ENCODE results near the gene OR2A14. TPM values are rescaled to one million over a fixed set of nuclear protein-coding genes. Genes with fewer than 3 reads are reported as not detected.

OR2A14 gene
- total and polyA plus RNA-seq, 2 experiments from 2014 or later = not detected

DNA sequence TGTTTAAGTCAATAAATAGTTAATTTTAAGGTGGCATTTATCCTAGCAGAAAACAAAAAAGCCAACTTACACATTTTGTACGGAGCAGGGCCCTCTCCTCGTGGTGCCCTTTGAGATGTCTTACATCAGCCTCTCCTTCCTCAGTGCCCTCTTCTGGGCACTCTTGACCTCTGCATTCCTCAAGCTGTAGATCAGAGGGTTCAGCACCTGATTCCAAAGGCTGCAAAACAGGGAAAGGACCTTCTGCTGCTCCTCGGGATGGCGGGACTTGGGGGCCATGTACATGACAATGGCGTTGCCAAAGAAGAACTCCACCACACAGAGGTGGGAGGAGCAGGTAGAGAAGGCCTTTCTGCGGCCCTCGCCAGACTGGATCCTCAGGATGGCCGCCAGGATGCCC is 4.6 kb upstream of the OR2A14 start:
- ATAC-seq (no peak), DNase-seq (ENCODE audit: low spot score) (peak; percentile 11)
- Histone ChIP-seq H3K4me3 (no peak overlapping the region), H3K27me3 (ENCODE audit: insufficient read depth) (no peaks in the 10 kb centered on the region), H3K36me3 (ENCODE audit: insufficient read depth) (no peaks in the 10 kb centered on the region), H2AFZ (no peak overlapping the region), H3K27ac (ENCODE audit: low read depth) (no peak overlapping the region), H3K4me2 (no peak overlapping the region), H3F3A (replicated peaks; ENCODE audit: low read depth) (no peaks in the 10 kb centered on the region), H3K79me2 (replicated peaks; ENCODE audit: insufficient read depth) (no peaks in the 10 kb centered on the region), H3K9me2 (ENCODE audit: insufficient read depth) (peaks cover 8% of the 10 kb centered on the region; the same call in 1 of the 2 replicates), H3K4me1 (ENCODE audit: insufficient read depth) (no peaks in the 10 kb centered on the region), H4K20me1 (replicated peaks; ENCODE audit: insufficient read depth) (no peaks in the 10 kb centered on the region)
- Mint-ChIP-seq H3K4me1 (no peaks in the 10 kb centered on the region), H3K9me3 (peaks cover 5% of the 10 kb centered on the region; the same call in 1 of the 3 replicates), H3K27me3 (ENCODE audit: insufficient read depth, low read depth, poor library complexity) (no peaks in the 10 kb centered on the region), H3K27ac (no peak overlapping the region), H3K4me3 (no peak overlapping the region), H3K36me3 (ENCODE audit: low read depth) (no peaks in the 10 kb centered on the region; the same call in 2 of the 3 replicates)
- TF ChIP-seq ZNF331 (CRISPR knock-in tag; IDR thresholded peaks at IDR 0.05; ENCODE audit: low read depth) (no peak), CTCF (conservative IDR thresholded peaks at IDR 0.05; ENCODE audit: low read depth in 2 of 2) (peak in 1 of 2 experiments; percentile 26; a peak in 1 of 4 replicates), JUNB (IDR thresholded peaks at IDR 0.05; ENCODE audit: unreplicated experiment) (no peak), NANOG (IDR thresholded peaks at IDR 0.05; ENCODE audit: borderline replicate concordance) (no peak), EZH2phosphoT487 (IDR thresholded peaks at IDR 0.05; ENCODE audit: unreplicated experiment) (no peak), EZH2 (IDR thresholded peaks at IDR 0.05; ENCODE audit: low read depth, unreplicated experiment) (no peak)
- TF ChIP-seq, protein P1, sequence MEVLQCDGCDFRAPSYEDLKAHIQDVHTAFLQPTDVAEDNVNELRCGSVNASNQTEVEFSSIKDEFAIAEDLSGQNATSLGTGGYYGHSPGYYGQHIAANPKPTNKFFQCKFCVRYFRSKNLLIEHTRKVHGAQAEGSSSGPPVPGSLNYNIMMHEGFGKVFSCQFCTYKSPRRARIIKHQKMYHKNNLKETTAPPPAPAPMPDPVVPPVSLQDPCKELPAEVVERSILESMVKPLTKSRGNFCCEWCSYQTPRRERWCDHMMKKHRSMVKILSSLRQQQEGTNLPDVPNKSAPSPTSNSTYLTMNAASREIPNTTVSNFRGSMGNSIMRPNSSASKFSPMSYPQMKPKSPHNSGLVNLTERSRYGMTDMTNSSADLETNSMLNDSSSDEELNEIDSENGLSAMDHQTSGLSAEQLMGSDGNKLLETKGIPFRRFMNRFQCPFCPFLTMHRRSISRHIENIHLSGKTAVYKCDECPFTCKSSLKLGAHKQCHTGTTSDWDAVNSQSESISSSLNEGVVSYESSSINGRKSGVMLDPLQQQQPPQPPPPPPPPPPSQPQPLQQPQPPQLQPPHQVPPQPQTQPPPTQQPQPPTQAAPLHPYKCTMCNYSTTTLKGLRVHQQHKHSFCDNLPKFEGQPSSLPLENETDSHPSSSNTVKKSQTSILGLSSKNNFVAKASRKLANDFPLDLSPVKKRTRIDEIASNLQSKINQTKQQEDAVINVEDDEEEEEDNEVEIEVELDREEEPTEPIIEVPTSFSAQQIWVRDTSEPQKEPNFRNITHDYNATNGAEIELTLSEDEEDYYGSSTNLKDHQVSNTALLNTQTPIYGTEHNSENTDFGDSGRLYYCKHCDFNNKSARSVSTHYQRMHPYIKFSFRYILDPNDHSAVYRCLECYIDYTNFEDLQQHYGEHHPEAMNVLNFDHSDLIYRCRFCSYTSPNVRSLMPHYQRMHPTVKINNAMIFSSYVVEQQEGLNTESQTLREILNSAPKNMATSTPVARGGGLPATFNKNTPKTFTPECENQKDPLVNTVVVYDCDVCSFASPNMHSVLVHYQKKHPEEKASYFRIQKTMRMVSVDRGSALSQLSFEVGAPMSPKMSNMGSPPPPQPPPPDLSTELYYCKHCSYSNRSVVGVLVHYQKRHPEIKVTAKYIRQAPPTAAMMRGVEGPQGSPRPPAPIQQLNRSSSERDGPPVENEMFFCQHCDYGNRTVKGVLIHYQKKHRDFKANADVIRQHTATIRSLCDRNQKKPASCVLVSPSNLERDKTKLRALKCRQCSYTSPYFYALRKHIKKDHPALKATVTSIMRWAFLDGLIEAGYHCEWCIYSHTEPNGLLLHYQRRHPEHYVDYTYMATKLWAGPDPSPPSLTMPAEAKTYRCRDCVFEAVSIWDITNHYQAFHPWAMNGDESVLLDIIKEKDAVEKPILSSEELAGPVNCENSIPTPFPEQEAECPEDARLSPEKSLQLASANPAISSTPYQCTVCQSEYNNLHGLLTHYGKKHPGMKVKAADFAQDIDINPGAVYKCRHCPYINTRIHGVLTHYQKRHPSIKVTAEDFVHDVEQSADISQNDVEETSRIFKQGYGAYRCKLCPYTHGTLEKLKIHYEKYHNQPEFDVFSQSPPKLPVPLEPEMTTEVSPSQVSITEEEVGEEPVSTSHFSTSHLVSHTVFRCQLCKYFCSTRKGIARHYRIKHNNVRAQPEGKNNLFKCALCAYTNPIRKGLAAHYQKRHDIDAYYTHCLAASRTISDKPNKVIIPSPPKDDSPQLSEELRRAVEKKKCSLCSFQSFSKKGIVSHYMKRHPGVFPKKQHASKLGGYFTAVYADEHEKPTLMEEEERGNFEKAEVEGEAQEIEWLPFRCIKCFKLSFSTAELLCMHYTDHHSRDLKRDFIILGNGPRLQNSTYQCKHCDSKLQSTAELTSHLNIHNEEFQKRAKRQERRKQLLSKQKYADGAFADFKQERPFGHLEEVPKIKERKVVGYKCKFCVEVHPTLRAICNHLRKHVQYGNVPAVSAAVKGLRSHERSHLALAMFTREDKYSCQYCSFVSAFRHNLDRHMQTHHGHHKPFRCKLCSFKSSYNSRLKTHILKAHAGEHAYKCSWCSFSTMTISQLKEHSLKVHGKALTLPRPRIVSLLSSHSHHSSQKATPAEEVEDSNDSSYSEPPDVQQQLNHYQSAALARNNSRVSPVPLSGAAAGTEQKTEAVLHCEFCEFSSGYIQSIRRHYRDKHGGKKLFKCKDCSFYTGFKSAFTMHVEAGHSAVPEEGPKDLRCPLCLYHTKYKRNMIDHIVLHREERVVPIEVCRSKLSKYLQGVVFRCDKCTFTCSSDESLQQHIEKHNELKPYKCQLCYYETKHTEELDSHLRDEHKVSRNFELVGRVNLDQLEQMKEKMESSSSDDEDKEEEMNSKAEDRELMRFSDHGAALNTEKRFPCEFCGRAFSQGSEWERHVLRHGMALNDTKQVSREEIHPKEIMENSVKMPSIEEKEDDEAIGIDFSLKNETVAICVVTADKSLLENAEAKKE (CRISPR knock-in tag; IDR thresholded peaks at IDR 0.05) = no peak
